ENCODE data around the gene SETD7. TPM values are rescaled to one million over a fixed set of nuclear protein-coding genes. Genes with fewer than 3 reads are reported as not detected.

SETD7 gene
- total and polyA plus RNA-seq, 2 of the 8 experiments (the other 6 are each of a cell fraction or from before 2014, with no cell fraction given): 1.5 to 4.6 TPM

GRCh38 chr4:139455126-139455538, 100.9 kb downstream of the SETD7 start:
- Histone ChIP-seq H2BK15ac (ENCODE audit: low read length) (no peak overlapping the region), H3K36me3 (ENCODE audit: control insufficient read depth in 2 of 4, insufficient read depth in 4 of 4, low read length in 3 of 4) (no peaks in the 10 kb centered on the region), H3K23me2 (ENCODE audit: low read depth, low read length) (peaks cover 8% of the 10 kb centered on the region), H3K79me2 (ENCODE audit: control insufficient read depth in 1 of 2, insufficient read depth in 2 of 2, low read length in 2 of 2) (peaks cover 3 to 64% of the 10 kb centered on the region in 2 experiments; a peak in 3 of 4 replicates), H4K20me1 (replicated peaks in 1 of 2; ENCODE audit: control insufficient read depth in 1 of 2, insufficient read depth in 2 of 2, low read length in 2 of 2) (peaks cover 0 to 1% of the 10 kb centered on the region in 2 experiments), H2AK5ac (ENCODE audit: low read depth, low read length) (no peak overlapping the region), H3K56ac (replicated peaks; ENCODE audit: insufficient read length, low read depth, low read length) (no peak overlapping the region), H3K9ac (replicated peaks in 1 of 4; ENCODE audit: extremely low read depth in 1 of 4, low read depth in 3 of 4, low read length in 3 of 4) (0 out of 7 replicates have a peak overlapping the region, but pooled peaks of 1 of the 4 experiments have one; percentile 6), H2BK12ac (ENCODE audit: low read depth, low read length) (no peak overlapping the region), H3K4me3 (ENCODE audit: extremely low read depth in 1 of 4, insufficient read depth in 2 of 4, low read depth in 3 of 4, low read length in 4 of 4) (peak overlapping the region; percentile 67 to 96 (median 84); a peak in 7 of 8 replicates), H2BK5ac (ENCODE audit: low read depth, low read length) (no peak overlapping the region), H3K4ac (replicated peaks; ENCODE audit: insufficient read length, low read depth, low read length) (no peak overlapping the region), H4K8ac (ENCODE audit: extremely low read depth, insufficient read depth, low read length) (no peak overlapping the region), H3K27ac (ENCODE audit: low read depth, low read length) (no peak overlapping the region), H3K23ac (ENCODE audit: insufficient read length) (no peak overlapping the region), H4K91ac (replicated peaks; ENCODE audit: insufficient read length, low read length) (no peak overlapping the region), H2BK120ac (replicated peaks; ENCODE audit: low read depth, low read length) (no peak overlapping the region), H2BK20ac (ENCODE audit: low read length) (no peak overlapping the region), H3K79me1 (ENCODE audit: low read depth, low read length) (peaks cover 2% of the 10 kb centered on the region; the same call in 1 of the 2 replicates), H3K18ac (ENCODE audit: extremely low read depth, low read length) (no peak overlapping the region), H3K14ac (ENCODE audit: insufficient read length) (no peak overlapping the region), H3K27me3 (replicated peaks in 1 of 4; ENCODE audit: control insufficient read depth in 3 of 4, extremely low read depth in 1 of 4, insufficient read depth in 3 of 4, low read length in 3 of 4) (no peaks in the 10 kb centered on the region), H2AFZ (ENCODE audit: low read length) (no peak overlapping the region), H3K9me3 (ENCODE audit: insufficient read depth in 2 of 2, low read depth in 1 of 2, low read length in 1 of 2) (no peaks in the 10 kb centered on the region), H3K4me1 (replicated peaks in 1 of 4; ENCODE audit: control insufficient read depth in 3 of 4, insufficient read depth in 4 of 4, low read length in 3 of 4) (peaks cover 2 to 17% (median 4%) of the 10 kb centered on the region in 4 experiments; a peak in 5 of 7 replicates), H4K5ac (ENCODE audit: insufficient read length, low read depth, low read length) (no peak overlapping the region), H3K4me2 (ENCODE audit: insufficient read depth in 1 of 2, low read depth in 2 of 2, low read length in 2 of 2) (peak overlapping the region; percentile 86 to 92)
- 69% methylated on average over 6 of the region's 6 CpGs; no CpG with 5 or more reads in 1 of the 2 experiments for WGBS, 2 experiments (ENCODE audit: extremely low coverage in 1 of 2, insufficient coverage in 1 of 2, insufficient read length in 1 of 2, insufficient replicate concordance in 2 of 2, low coverage in 1 of 2, low lambda C conversion rate in 2 of 2, missing lambda C conversion rate in 1 of 2)
- TF ChIP-seq BCL11A (IDR thresholded peaks at IDR 0.05; ENCODE audit: low read depth in 2 of 2, low read length in 2 of 2): no peak
- TF ChIP-seq, protein P1, sequence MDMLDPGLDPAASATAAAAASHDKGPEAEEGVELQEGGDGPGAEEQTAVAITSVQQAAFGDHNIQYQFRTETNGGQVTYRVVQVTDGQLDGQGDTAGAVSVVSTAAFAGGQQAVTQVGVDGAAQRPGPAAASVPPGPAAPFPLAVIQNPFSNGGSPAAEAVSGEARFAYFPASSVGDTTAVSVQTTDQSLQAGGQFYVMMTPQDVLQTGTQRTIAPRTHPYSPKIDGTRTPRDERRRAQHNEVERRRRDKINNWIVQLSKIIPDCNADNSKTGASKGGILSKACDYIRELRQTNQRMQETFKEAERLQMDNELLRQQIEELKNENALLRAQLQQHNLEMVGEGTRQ (IDR thresholded peaks at IDR 0.05; ENCODE audit: low read length): no peak
- TF ChIP-seq RFX5 (IDR thresholded peaks at IDR 0.05; ENCODE audit: borderline replicate concordance, low read depth, low read length): no peak
- no peak for TF ChIP-seq CHD2 (IDR thresholded peaks at IDR 0.05; ENCODE audit: low read length)
- TF ChIP-seq HDAC6 (IDR thresholded peaks at IDR 0.05; ENCODE audit: low read depth, low read length): no peak
- TF ChIP-seq HDAC2 (IDR thresholded peaks at IDR 0.05; ENCODE audit: borderline replicate concordance in 1 of 2, low read depth in 2 of 2, low read length in 2 of 2): no peak
- no peak for TF ChIP-seq SRF (IDR thresholded peaks at IDR 0.05; ENCODE audit: low read depth, low read length)
- TF ChIP-seq GABPA (IDR thresholded peaks at IDR 0.05; ENCODE audit: borderline replicate concordance, insufficient read depth, low read length): no peak
- TF ChIP-seq EP300 (IDR thresholded peaks at IDR 0.05; ENCODE audit: borderline replicate concordance in 1 of 2, low read depth in 2 of 2, low read length in 2 of 2): no peak
- DNase-seq (ENCODE audit: low read depth in 1 of 2, low spot score in 2 of 2): no peak
- ChIA-PET CTCF (ENCODE audit: partially characterized antibody) (interaction anchor here (1.1 to 1.2 kb wide), 2 partner anchors 67 to 424 kb away, joined by 3 to 4 read pairs; no protein-coding TSS in a partner anchor), POLR2A (ENCODE audit: partially characterized antibody) (interaction anchor here (2.4 kb wide), 1 partner anchor 8 kb away, joined by 10 read pairs; no protein-coding TSS in a partner anchor)
- no peak for FAIRE-seq

All from H1 (cell line).